Body of pancreas (tissue), 4 donors: ENCODE data around the gene LAMP1.

ENCODE experiments used
- CTCF ChIP-seq, 7 experiments: fragments of 450-650 bp in 4 of 7; fragments of 200-600 bp in 3 of 7; sonication (generic) in 3 of 7; IDR thresholded peaks; one replicate each; pipeline ENCODE4 v1.5.1; 2016 to 2019; ENCODE audit warnings: antibody characterized with exemption in 7 of 7
- POLR2A ChIP-seq, 3 donors: fragments of 450-650 bp; IDR thresholded peaks; one replicate each; pipeline ENCODE4 v1.6.1; 2016; ENCODE audit warnings: antibody characterized with exemption in 3 of 3, mild to moderate bottlenecking in 2 of 3

GRCh38 chr13:113318956-113319355, 21.9 kb downstream of the LAMP1 start:
- TF ChIP-seq POLR2A (IDR thresholded peaks at IDR 0.05): no peak
- TF ChIP-seq CTCF (IDR thresholded peaks at IDR 0.05): no peak
